Hippocampal formation (tissue), 2 donors: ENCODE measurements around the gene TMEM212.

ENCODE experiments used
- DNase-seq, 2 donors: peaks; one replicate each; lab custom pipeline; 2025; lab: John Stamatoyannopoulos, UW

Gene TMEM212

GRCh38 chr3:171834461-171834801, 8.7 kb upstream of the TMEM212 start:
- no peak for DNase-seq

- DNase-seq: no peak
Observed at GRCh38 chr3:171835116-171835515, 8.0 kb upstream of the TMEM212 start.

- no peak for DNase-seq
Observed at GRCh38 chr3:171835613-171836012, 7.5 kb upstream of the TMEM212 start.

GRCh38 chr3:171836855-171837254, 6.3 kb upstream of the TMEM212 start:
- DNase-seq: no peak

- DNase-seq: no peak
Observed at GRCh38 chr3:171837698-171838097, 5.5 kb upstream of the TMEM212 start.

- peak in 1 of 2 donors; percentile 51 for DNase-seq
Observed at GRCh38 chr3:171838218-171838720, 4.9 kb upstream of the TMEM212 start.

- DNase-seq: no peak
Observed at GRCh38 chr3:171839270-171839669, 3.9 kb upstream of the TMEM212 start.

- no peak for DNase-seq
Observed at GRCh38 chr3:171840445-171840810, 2.7 kb upstream of the TMEM212 start.

GRCh38 chr3:171840811-171841619, 2.1 kb upstream of the TMEM212 start:
- no peak for DNase-seq

GRCh38 chr3:171841620-171842000, 1.5 kb upstream of the TMEM212 start:
- DNase-seq: no peak

- DNase-seq: no peak
Observed at GRCh38 chr3:171844873-171845272, 1.7 kb downstream of the TMEM212 start.

- no peak for DNase-seq
Observed at GRCh38 chr3:171845481-171846284, 2.5 kb downstream of the TMEM212 start.

- no peak for DNase-seq
Observed at GRCh38 chr3:171846597-171846996, 3.4 kb downstream of the TMEM212 start.

GRCh38 chr3:171847133-171847532, 4.0 kb downstream of the TMEM212 start:
- no peak for DNase-seq

- DNase-seq: no peak
Observed at GRCh38 chr3:171847595-171848259, 4.6 kb downstream of the TMEM212 start.

- no peak for DNase-seq
Observed at GRCh38 chr3:171849617-171850319, 6.6 kb downstream of the TMEM212 start.

- DNase-seq: no peak
Observed at GRCh38 chr3:171850320-171850959, 7.3 kb downstream of the TMEM212 start.

GRCh38 chr3:171850960-171851659, 8.0 kb downstream of the TMEM212 start:
- no peak for DNase-seq

- DNase-seq: no peak
Observed at GRCh38 chr3:171851660-171852058, 8.5 kb downstream of the TMEM212 start.

- DNase-seq: no peak
Observed at GRCh38 chr3:171854649-171855305, 11.6 kb downstream of the TMEM212 start.
